Hepatic stellate cell (primary cell): ENCODE results near the gene ASB2.

Source experiments
- DNase-seq: peaks from one replicate; pipeline ENCODE4 v3.0.0; 2011; ENCODE audit warnings: low spot score

Gene ASB2

DNA sequence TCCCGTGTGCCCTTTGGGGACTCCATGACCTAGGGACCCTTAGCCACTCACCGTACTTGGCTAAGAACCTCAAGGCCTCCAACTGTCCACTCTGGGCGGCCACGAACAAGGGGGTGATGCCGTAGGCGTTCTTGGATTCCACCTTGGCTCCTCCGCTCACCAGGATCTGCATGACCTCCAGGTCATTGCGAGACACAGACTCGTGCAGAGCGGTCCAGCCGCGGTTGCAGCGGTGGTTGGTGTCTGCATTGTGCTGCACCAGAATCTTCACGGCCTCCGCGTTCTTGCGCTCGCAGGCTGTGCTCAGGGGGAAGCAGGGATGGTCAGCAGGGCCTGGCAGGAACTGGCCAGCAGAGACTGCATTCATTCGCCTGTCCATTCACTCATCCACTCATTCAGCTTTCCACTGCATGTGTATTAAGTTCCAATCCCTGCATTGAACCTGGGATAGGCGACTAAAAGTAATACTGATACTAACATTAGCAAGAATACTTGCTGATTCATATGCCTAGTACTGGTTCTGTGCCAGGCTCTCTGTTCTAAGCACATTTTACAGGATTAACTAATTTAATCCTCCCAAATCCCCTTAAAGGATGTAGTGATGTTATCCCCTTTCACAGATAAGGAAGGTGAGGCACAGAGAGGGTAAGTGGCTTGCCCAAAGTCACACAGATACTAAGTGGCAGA, 25.3 kb downstream of the ASB2 start:
- no peak for DNase-seq

DNA sequence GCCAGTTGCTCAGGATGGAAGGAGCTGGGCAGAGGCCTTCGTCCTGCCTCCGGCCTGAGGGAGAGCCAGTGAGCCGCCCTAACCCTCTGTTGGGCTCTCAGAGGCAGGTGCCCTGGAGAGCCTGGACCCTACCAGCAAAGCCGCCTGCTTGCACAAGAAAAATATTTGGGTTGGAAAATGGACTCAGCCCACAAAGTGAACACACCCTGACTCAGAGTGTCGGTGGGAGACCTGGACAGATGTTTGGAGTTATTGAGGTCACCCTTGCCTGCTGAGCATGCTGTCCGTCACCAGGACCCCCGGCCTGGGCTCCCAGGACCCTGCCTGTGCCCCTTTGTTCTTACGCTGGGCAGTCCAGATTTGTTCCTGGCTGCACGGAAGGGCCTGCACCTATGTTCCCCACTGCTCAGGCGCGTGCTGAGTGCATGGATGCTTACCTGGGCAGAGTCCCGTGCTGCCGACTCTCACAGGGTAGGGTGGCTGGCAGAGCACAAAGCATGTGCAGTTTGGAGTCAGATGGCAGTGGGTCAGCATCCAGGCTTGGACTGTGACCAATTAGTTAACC, 26.8 kb downstream of the ASB2 start:
- DNase-seq: no peak

DNA sequence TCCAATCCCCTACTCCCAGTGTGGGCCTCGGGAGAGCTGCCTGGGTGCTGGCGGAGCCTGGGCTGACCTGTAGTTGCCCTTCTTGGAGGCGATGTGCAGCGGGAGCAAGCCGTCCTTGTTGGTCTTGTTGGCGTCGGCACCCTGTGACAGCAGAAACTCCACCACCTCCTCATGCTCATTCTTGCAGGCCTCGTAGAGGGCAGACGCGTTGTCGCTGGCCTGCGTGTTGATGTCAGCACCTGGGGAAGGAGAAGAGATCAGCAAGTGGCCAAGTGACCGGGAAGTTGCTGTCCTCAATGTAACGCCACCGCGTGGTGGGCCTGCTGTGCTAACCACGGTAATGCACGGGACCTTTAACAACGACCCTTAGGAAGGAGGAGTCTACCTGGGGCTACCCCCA, 29.1 kb downstream of the ASB2 start:
- DNase-seq: no peak

DNA sequence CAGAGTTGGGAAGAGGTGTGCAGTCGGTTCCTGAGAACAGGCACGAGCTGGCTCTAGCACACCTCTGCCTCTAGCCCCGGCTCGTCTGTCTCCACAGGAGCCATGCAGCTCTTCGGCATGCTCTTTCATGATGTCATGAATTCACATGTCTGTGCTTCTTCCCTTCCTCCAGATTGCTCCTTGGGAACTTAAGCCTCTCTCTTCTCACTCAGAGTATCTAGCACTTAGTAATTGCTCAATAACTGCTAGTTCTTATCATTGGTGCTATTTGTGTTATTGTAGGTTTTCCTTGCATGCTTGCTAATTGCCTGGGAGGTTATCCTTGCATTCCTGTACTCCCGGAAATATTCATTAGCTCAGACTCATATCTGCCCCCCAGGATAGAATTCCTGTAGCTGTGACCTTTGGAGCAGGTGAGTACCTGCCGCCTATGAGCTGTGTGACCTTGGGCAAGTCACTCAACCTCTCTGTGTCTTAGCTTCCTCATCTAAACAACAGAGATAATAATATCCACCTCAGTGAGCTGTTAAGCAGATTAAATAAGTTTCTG, 29.8 kb downstream of the ASB2 start:
- DNase-seq: no peak

DNA sequence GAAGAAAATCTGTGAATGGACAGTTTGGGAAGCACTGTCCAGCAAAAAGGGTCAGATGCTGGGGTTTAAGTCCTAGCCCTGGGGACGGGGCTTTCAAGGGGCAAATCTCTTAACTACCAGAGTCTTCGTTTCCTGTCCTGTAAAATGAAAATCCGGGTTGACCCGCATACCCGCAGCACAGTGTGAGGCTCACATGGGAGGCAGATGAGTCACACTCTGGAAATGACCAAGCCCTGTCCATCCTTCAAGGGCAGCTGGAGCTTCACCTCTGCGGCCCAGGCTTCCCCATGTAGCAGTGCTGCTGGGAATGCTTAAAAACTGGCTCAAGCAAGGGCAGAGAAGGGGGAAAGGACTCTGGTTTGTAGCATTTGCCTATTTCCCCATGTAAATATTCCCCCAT, 30.3 kb downstream of the ASB2 start:
- DNase-seq: no peak

DNA sequence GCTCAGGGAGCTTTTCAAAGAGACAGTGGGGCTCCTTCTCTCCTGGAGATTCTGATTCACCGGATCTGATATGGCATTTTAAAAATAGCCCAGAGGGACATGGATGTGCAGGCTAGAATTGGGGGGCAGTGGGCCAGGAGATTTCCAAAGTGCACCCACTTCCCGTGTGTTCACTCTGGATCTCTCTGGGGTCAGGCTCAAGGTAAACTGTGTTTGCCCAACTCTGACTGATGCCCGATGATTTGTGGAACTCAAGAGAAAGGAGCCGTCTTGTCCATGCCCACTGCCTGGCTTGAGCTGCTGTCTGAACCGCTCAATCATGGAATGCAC, 31.3 kb downstream of the ASB2 start:
- no peak for DNase-seq

DNA sequence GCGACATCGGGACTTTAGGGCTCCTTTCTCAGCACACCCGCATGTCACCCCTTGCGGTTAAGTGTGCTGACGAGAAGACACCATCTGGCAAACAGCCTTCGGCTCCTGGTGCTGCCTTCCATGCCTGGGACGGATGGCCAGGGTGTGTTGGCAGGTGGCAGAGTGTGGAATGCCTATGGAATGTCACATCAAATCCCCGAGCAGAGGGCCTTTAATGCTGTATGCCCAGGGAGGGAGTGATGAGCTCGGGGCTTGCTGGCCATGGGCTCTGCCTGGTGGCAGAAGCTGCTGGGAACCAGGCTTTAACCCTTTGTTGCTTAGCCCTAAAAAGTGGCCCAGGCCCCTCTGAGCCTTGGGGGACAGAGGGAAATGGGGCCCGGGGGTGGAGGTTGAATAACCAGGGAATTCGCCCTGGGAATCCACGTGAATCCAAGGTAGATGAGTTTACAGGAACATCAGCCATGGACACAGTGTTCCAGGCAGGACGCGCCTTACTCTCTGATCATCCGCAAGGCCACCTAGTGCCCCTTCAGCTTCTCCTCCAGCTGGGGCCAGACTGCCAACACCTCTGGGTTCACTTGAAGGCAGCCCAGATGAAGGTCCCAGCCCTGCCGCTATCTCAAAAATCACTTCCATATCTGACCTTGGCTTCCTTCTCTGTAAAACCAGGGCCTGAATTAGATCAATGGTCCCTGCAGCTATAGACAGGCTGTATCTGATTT, 31.9 kb downstream of the ASB2 start:
- no peak for DNase-seq

DNA sequence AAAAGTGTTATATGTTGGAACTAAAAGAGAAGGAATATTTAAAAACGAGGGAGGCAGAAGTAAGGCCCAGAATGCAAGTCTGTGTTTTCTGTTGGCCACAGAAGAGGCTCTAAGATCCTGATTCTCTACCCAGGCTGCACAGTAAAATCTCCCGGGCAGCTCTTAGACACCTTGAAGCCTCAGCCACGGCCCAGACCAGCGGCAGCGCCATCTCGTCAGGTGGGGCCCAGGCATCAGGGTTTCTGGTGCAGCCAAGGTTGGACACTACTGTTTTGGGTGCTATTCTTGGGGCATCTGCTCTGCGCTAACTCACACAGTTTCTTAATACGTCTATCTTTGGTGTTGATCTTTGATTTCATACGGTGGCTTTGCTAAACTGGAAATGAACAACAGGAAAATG, 32.4 kb downstream of the ASB2 start:
- no peak for DNase-seq

DNA sequence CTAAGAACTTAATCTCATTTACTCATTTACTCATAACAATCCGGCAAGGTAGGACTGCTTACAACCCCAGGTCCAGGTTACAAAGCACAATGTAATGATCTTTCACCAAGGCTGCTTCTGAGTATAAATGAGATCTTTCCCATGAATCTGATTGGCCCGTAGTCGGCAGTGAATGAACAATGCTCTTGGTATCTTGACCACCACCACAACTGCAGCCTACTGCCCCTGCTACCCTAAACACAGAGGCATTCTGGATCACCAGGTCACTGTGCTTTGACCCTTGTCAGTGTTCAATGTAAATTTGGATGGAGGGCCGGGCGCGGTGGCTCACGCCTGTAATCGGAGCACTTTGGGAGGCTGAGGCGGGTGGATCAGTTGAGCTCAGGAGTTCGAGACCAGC, 33.3 kb downstream of the ASB2 start:
- no peak for DNase-seq

DNA sequence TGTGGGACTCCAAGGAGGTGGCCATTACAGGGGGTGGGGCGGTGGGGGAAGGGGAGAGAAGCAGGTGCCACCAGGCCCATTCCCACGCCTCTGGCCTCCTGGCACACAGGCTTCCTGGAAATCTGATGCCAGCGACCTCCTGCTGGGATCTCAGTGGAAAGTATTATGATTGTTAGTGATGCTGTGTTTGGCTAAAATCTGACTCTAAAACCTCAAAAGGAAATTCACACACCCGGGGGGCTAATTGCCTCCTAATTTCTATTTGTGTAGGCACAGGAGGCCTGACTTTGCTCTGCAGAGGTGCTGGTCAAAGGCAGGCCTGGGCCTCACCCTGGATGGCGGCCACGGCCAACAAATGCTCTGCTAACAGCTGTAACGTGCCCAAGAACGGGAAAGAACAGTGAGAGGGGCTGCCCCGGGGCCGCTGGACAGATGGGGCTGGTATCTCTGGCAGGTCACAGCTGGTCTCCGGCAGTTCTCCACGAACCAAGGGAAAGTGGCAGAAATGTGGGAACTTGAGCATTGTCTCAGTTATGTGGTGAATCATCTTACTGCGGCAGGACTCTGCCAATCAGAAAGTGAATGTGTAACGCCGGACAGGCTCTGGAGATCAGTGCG, 35.0 kb downstream of the ASB2 start:
- DNase-seq: no peak

DNA sequence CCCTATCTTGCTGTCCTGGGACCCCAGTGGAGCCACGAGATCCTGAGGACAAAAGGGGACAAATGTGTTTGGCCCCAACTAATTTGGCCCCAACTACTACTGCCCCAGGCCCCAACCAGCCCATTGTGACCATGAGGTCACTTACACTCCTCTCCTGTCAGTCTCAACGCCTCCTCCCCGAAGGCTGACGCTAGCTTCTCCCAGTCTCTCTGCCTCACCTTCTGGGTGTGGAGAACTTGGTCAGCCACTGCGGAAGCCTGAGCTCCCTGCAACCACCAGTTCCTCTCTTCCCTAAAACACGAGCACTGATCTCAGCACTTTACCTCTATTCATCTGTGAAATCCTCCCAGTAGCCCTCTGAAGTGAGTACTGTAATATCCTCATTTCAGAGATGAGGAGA, 35.9 kb downstream of the ASB2 start:
- no peak for DNase-seq

DNA sequence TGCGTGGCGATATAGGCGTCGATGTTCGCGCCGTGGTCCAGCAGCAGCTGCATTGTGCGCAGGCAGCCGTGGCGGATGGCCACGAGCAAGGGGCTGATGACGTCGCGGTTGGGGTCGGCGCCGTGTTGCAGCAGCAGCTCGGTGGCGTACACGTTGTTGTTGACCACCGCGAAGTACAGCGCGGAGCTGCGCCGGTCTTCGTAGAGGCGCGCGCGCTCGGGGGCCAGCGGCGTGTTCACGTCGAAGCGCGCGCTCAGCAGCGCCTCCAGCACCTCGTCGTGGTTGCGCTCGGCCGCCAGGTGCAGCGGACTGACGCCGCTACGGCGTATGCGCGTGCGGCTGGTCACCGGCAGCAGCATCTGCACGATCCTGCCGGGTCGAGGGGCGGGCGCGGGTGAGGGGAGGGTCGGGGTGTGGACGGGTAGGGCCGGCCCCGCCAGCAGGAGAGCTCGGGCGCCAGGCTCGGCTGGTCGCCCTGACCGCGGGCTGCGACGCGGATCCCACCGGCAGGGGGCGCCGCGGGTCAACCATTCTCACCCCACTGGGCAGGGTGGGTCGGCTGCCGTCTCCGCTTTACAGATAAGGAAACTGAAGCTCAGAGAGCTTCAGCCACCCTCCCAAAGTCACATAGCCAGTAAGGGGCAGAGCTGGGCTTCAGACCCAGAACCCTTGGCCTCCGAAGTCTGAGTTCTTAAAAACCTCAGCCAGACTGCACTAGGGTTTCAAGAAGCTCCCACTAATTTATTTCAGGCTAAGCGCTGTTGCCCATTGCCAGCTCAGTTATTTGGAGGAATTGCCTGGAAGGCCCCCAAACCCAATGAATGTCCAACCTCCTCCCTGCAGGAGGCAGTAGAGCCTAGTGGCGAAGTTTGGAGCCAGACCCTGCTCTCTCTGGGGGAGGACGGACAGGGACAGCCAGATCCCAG, 36.8 kb downstream of the ASB2 start:
- peak; percentile 92 for DNase-seq

DNA sequence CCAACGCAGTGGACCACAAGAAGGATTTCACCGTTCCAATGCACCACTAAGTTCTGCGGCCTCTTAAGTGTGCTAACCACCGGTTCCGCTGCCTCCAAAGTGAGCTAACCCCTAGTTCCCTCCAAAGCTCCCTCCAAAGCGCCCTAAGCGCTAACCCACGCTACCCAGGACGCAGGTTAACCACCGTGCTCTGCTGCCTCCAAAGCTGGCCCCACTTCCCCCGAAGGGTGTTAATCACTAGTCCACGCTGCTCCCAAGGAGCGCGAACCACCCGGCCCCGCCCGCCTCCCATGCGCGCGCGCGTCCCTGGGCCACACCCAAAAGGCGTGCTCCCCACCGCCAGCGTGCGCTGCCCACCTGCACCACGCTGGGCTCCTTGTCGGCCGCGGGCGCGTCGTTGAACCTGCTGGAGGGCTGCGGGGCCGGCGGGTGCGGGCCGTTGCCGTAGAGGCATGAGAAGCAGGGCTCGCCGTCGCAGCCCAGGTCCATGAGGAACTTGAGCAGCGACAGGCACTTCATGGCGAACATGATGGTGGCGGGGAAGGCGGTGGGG, 37.5 kb downstream of the ASB2 start:
- no peak for DNase-seq

DNA sequence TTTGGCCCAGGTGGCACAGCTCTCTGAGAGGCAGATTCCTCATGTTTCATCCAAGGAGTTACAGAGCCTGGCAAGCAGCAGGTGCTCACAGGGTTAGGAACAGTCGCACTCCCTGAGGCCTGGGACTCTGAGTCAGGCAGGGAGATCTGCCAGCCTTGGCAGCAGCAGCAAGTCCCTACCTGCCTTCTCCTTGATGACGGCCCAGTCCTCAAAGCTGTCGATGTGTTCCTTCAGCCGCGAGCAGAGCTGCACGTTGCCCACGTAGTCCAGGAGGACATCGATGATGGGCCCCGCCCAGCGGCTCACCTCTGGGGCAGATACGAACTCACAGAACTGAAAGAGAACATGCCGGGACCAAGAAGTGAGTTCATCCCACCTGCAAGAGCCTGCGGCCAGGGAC, 38.9 kb downstream of the ASB2 start:
- no peak for DNase-seq

DNA sequence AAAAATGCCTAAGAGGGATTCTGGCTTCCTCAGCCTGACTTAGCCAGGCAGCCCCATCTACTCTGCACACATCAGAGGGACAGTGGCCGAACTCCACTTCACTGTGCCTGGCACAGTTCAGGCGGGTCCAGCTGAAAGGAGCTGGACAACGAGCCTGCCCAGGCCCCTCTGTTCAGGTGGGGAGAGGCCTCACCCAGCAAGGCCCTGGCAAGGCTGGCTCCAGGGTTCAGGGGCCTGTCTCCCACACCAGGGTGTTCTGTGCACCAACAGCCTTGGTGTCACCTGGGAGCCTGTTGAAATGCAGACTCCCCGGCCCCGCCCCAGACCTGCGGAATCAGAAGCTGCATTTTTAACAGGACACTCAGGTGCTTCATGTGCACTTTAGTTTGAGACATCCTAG, 39.4 kb downstream of the ASB2 start:
- no peak for DNase-seq

DNA sequence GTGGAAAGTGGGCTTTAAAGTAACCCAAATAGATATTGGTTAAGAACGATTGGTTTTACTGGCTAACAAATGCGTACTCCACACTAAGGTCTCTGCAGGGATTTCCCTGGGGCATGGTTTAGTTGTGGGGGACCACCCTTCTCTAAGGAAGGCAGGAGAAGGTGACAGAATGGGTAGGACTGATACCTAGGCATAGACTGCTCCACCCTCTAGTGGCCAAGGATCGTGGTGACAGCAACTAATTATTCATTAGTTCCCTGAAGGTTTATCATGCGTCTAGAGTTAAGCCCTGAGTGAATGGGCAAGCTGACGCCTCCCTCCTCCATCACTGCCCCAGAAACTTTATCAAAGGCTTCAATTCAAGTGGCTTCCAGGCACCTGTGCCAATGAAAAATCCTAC, 40.1 kb downstream of the ASB2 start:
- DNase-seq: no peak

DNA sequence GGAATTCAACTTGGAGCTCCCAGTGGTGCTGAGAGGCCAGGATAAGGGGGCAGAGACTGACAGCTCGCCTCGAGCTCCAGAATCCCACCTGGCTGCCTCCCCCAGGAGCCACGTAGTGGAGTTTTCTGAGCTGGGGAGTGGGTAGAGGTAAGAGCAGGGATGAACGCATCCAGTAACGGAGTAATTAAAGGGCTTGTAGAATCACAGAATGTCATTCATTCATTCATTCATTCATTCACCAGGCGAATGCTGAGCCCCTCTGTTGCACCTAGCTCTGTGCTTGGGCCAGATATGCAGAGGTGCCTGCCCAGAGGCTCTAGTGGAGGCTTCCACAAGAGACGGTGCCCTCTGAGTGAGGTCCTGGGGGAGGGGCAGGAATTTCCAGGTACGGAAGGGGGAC, 41.2 kb downstream of the ASB2 start:
- DNase-seq: no peak

DNA sequence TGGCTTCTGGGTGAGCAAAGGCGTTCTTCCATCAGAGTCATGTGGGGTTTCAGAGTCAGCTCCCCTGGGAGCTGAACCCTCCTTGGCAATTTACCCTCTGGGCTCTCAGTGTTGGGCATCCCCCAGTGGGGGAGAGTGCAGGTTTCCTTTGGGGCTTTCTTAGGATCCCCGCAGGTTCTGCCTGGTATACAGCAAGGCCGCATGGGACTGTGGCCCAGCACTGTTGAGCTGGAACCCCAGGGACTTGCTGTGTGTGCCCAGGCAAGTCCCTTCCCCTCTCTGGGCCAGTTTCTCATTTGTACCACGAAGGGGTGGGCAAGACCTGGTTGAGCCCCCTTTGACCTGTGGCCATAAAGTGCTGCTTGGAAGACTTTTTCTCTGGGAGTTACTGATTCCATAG, 43.7 kb downstream of the ASB2 start:
- DNase-seq: no peak

DNA sequence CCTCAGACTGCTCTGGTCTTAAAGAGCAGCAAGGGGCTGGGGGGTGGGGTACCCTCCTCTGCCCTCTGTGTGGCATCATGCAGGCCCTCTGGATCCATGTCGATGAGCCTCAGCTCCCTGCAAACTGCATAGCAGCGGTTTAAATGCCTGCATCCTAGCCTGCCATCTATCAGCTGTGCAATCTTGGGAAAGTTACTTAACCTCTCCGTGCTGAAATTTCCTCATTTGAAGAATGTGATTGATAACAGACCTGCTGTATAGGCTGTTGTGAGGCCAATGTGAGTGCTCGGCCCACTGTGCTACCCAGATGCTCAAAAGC, 45.4 kb downstream of the ASB2 start:
- DNase-seq: no peak

DNA sequence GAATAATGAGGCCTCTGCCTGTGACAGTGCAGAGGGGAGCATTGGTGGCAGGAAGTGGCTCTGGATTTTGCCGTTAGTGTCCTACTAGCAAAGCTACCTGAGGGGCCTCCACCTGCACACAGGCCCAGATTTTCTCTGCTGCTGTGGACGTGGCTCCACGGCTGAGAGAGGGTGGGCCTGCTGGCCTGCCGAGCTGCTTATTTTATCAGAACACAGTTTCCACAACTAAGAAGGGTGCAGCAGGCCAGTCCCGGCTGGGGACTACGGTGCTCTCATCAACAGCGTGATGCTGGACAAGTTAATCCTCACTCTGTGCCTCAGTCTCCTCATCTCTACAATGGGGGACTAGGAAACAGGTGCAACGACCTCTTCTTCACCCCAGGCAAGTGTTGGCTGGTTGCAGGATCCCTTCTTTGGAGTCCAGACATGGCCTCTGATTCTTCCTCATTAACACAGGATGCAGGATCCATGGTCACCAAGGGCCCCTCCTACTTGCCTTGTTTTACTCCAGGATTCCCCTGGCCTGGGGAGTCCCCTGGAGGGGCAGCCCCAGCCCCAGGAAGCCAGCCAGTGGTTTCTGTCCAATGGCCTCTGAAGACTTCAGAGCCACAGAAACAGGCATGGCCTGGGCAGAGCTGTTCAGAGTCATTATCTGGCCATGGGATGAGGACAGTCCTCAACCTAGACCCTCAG, 45.9 kb downstream of the ASB2 start:
- no peak for DNase-seq

DNA sequence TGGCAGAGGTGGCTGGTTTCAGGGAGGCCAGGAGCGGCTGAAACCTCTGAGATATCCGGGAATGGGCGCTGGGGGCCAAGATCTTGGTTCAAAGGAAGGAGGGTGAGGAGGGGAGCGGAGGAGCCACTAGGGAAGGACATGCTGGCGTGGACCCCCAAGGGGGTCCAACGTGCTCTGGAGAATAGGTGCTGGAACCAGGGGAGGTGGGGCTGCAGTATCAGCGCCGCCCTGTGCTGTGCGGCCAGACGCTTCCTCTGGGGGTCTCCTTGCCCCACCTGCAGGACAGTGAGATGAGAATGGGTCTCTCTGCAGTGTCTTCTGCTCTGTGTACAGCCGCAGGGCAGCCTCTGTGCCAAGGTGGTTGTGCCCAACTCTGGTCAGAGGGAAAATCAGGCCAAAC, 46.7 kb downstream of the ASB2 start:
- DNase-seq: no peak
